CMK (cell line): ENCODE results near the gene PAK6.

Experiments used
- DNase-seq: peaks from one replicate; pipeline ENCODE4 v3.0.0-alpha.2; 2010; ENCODE audit warnings: low read depth

The PAK6 gene

GRCh38 chr15:40241269-40242212, 2.7 kb downstream of the PAK6 start:
- DNase-seq = no peak

- no peak for DNase-seq
These were observed 3.3 kb downstream of the PAK6 start for GRCh38 chr15:40242213-40242599.

- no peak for DNase-seq
These were observed 3.7 kb downstream of the PAK6 start for GRCh38 chr15:40242601-40243000.

- no peak for DNase-seq
These were observed 4.4 kb downstream of the PAK6 start for GRCh38 chr15:40243126-40243810.

GRCh38 chr15:40244961-40245523, 6.2 kb downstream of the PAK6 start:
- no peak for DNase-seq

- no peak for DNase-seq
These were observed 7.0 kb downstream of the PAK6 start for GRCh38 chr15:40245666-40246450.

GRCh38 chr15:40246496-40247280, 7.8 kb downstream of the PAK6 start:
- no peak for DNase-seq

GRCh38 chr15:40247406-40247971, 8.6 kb downstream of the PAK6 start:
- DNase-seq = no peak

- no peak for DNase-seq
These were observed 9.3 kb downstream of the PAK6 start for GRCh38 chr15:40248006-40248783.

- DNase-seq = no peak
These were observed 10.8 kb downstream of the PAK6 start for GRCh38 chr15:40249477-40250303.

- DNase-seq = no peak
These were observed 11.4 kb downstream of the PAK6 start for GRCh38 chr15:40250304-40250656.

GRCh38 chr15:40250771-40251483, 12.1 kb downstream of the PAK6 start:
- DNase-seq = no peak

- no peak for DNase-seq
These were observed 12.8 kb downstream of the PAK6 start for GRCh38 chr15:40251486-40252140.

GRCh38 chr15:40252141-40252437, 13.2 kb downstream of the PAK6 start:
- DNase-seq = no peak

- DNase-seq = no peak
These were observed 13.7 kb downstream of the PAK6 start for GRCh38 chr15:40252438-40253166.

- DNase-seq = no peak
These were observed 14.4 kb downstream of the PAK6 start for GRCh38 chr15:40253167-40253790.

GRCh38 chr15:40254452-40254851, 15.6 kb downstream of the PAK6 start:
- no peak for DNase-seq
